GM18517 (cell line): ENCODE data around the gene ARRB2.

Experiments
- ATAC-seq: cut with Tn5 transposase; IDR thresholded peaks from one replicate; pipeline ENCODE4 v1.9.1; 2021; ENCODE audit warnings: mild to moderate bottlenecking, moderate library complexity; ENCODE audit not compliant: unreplicated experiment

ARRB2 gene

DNA sequence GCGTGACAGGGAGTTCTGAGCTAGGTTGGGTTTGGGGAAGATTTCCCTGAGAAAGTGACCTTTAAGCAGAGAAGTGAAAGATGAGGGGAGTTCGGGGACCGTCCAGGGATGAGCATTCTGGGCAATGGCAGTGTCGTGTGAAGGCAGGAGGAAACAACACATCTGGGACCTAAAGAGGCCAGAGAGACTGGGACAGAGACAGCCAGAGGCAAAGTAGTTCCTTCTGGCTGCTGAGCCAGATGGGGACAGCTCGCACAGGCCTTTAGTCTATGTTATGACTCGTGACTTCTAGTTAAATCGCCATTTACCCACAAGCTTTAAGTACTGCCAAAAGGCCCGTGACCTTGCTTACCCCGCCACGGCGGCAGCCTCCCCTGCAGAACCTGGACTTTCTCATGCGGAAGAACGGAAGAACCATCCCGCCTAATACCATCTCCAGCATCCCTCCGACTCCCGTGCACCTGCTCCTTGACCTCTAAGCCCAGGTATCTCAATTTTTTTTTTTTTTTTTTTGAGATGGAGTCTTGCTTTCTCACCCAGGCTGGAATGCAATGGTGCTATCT lies 12.3 kb downstream of the ARRB2 start:
- no peak for ATAC-seq

DNA sequence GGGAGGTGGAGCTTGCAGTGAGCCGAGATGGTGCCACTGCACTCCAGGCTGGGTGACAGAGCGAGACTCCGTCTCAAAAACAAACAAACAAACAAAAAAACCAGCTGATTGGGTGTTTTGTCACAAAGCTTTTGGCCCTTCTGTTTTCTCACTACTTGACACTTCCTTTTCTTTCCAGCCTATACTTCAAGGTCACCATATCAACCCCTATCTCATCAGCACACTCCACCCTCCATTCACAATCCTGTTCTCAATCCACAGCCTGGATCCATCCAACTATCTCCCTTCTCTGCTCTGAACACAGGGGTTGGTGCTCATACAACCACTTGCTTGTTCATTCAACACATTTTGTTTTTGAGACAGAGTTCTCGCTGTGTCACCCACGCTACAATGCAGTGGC lies 14.2 kb downstream of the ARRB2 start:
- no peak for ATAC-seq

GRCh38 chr17:4725646-4726310 lies 15.3 kb downstream of the ARRB2 start:
- ATAC-seq, result no peak

- ATAC-seq, result no peak
These were observed 17.7 kb downstream of the ARRB2 start for GRCh38 chr17:4728124-4728523.

DNA sequence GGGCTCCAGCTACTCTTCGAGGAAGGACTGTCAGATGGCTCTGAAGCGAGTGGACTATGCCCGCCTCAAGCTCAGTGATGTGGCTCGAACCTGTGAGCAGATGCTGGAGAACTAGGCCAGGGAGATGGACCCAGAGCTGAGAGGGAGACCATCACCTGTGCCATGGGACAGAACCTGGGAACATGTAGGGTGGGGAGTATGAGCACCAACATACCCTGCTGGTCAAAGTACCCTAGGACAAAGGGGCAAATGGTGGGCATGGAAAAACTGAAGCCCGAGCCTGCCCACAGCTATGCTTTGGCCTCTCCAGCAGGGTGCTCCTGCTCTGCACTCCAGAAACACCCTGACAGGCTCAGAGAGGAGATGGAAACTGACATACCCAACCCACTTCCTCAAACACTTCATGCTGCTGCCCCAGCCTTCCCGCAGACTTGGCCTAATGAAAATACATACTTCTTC lies 22.7 kb downstream of the ARRB2 start:
- no peak for ATAC-seq

GRCh38 chr17:4734857-4735475 lies 24.5 kb downstream of the ARRB2 start:
- ATAC-seq, result no peak

GRCh38 chr17:4735876-4736651 lies 25.6 kb downstream of the ARRB2 start:
- ATAC-seq, result no peak

GRCh38 chr17:4738136-4739121 lies 28.0 kb downstream of the ARRB2 start:
- ATAC-seq, result no peak

- no peak for ATAC-seq
These were observed 28.9 kb downstream of the ARRB2 start, which contains the start of the genes CXCL16 and ZMYND15 for GRCh38 chr17:4739122-4740024. Gene CXCL16 (minus strand): TSS chr17:4739928. CDS start chr17:4739339, 589 bp downstream. Gene ZMYND15 (plus strand): TSS chr17:4739833. CDS start chr17:4740549, 716 bp downstream.

- no peak for ATAC-seq
These were observed 29.6 kb downstream of the ARRB2 start for GRCh38 chr17:4740025-4740351.

DNA sequence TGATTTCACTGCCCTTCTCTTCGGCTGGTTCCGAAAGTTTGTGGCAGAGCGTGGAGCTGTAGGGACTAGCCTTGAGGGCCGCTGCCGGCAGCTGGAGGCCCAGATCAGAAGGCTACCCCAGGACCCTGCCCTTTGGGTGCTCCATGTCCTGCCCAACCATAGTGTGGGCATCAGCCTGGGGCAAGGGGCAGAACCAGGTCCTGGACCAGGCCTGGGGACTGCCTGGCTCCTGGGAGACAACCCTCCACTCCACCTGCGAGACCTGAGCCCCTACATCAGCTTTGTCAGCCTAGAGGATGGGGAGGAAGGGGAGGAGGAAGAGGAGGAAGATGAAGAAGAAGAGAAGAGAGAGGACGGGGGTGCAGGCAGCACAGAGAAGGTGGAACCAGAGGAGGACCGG lies 30.2 kb downstream of the ARRB2 start:
- no peak for ATAC-seq

DNA sequence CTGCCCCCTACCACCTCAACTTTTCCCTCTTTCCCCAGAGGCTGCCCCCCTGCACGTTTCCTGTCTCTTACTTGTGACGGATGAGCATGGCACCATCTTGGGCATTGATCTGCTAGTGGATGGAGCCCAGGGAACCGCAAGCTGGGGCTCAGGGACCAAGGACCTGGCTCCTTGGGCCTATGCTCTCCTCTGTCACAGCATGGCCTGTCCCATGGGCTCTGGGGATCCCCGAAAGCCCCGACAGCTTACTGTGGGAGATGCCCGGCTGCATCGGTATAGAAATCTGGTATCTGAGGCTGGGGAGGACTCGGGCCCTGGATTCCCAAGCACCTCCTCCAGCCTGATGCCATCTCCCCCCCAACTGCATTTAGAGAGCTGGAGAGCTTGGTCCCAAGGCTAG lies 31.1 kb downstream of the ARRB2 start:
- no peak for ATAC-seq

- no peak for ATAC-seq
These were observed 31.7 kb downstream of the ARRB2 start for GRCh38 chr17:4742133-4742532.

DNA sequence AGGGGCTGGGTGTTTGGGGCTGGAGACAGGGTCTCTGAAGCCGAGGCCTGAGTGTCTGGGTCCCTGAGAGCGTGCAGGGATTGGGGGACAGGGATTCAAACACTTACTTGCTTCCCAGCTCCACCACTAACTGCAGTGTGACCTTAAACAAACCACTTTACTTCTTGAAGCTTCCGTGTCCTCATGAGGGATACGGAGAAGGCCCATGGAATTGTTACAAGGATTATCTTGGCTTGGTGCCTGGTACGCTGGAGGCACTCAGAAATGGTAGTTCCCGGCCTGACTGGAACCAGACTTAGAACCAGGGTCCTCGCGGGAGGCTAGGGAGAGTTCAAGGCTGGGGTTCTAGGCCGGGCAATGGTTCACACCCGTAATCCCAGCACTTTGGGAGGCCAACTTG lies 32.2 kb downstream of the ARRB2 start:
- no peak for ATAC-seq

DNA sequence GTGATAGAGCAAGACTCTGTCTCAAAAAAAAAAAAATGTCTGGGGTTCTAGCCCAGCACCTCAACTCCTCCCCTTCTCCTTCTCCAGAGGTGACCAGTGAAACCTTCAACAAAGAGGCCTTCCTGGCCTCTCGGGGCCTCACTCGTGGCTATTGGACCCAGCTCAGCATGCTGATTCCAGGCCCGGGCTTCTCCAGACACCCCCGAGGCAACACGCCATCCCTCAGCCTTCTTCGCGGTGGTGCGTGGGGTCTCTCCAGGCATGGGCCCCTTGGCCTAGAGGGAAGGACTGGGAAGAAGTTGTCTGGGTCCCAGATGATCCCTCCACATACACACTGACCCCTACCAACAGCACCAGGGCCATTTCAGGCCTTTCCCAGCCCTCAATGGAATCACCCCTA lies 32.8 kb downstream of the ARRB2 start:
- no peak for ATAC-seq

DNA sequence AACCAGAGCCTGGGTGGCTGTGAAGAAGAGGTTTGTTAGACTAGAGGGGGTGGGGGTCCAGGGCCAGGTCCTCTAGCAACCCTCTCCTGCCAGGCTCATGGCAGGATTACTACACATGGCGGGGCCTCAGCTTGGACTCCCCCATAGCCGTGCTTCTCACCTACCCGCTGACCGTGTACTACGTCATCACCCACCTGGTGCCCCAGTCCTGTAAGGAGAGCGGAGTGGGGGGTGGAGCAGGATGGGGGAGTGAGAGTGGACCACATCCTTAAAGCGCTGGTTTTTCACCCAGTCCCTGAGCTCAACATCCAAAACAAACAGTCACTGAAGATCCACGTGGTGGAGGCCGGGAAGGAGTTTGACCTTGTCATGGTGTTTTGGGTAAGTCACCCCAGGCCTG lies 33.5 kb downstream of the ARRB2 start:
- ATAC-seq, result no peak

DNA sequence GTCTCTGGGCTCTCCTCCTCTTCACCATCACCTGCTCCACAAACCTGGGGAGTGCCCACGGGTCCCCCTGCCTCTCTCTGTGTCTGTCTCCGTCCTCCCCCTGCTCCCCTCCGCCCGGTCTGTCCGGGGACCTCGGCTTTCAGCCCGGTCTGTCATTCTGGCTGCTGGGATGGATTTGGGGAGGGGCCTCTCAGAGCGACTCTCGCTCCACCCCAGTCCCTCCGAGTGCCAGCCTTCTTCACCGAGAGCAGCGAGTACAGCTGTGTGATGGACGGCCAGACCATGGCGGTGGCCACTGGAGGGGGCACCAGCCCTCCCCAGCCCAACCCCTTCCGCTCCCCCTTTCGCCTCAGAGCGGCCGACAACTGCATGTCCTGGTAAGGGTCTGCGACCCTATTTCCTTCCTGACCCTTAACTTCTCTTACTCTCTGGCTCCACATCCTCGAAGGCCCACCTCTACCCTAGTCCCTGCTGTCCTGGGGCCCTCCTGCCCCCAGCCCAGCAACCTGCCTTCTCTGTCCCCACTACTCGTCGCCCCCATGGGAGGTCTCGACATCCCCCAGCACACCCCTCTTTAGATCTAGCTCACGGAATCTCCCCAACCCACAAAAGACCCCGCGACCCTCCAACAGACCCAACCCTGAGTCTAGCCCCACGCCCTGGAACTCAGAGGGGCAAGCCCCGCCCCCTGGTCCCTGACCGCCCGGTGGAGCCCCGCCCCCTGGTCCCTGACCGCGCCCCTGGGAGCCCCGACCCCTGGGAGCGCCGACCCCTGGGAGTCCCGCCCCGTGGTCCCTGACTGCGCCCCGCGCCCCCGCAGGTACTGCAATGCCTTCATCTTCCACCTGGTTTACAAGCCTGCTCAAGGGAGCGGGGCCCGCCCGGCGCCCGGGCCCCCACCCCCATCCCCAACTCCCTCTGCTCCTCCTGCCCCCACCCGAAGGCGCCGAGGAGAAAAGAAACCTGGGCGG lies 34.9 kb downstream of the ARRB2 start:
- ATAC-seq, result no peak

DNA sequence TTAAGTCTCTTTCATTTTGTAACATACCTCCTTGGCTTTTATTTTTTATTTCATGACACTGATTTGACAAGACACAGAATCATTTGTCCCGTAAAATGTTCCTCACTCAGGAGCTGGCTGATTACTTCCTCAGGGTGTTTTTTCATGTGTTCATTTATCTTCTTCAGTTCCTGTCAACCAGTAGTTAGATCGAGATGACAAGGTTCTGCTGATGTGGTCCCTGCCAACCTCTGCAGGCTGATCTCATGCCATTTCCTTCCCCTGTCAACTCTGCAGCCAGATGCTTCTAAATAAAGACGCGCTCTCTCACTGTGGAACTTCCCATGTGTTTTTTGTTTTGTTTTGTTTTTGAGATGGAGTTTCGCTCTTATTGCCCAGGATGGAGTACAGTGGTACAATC lies 37.4 kb downstream of the ARRB2 start:
- ATAC-seq, result no peak
